ENCODE results near the gene CAMK2N2.

The CAMK2N2 gene

GRCh38 chr3:184237807-184238206 lies 23.5 kb downstream of the CAMK2N2 start:
- no peak for TF ChIP-seq CTCF (IDR thresholded peaks at IDR 0.05; ENCODE audit: poor library complexity, severe bottlenecking)
- Histone ChIP-seq H3K4me3 (ENCODE audit: severe bottlenecking) (no peak overlapping the region), H3K9me3 (ENCODE audit: severe bottlenecking) (no peaks in the 10 kb centered on the region), H3K36me3 (ENCODE audit: low read depth) (peaks cover 3% of the 10 kb centered on the region), H3K4me1 (ENCODE audit: insufficient read depth, poor library complexity, severe bottlenecking) (peaks cover 3% of the 10 kb centered on the region), H3K27ac (ENCODE audit: poor library complexity, severe bottlenecking) (no peak overlapping the region), H3K27me3 (ENCODE audit: insufficient read depth, poor library complexity, severe bottlenecking) (no peaks in the 10 kb centered on the region)
- DNase-seq (ENCODE audit: low spot score) (no peak), ATAC-seq (ENCODE audit: low read depth) (no peak)

GRCh38 chr3:184237211-184237610 lies 24.1 kb downstream of the CAMK2N2 start:
- H3K27me3 ChIP-seq (ENCODE audit: insufficient read depth, poor library complexity, severe bottlenecking) = peaks cover 2% of the 10 kb centered on the region
- no peak for DNase-seq (ENCODE audit: low spot score)
- no peaks in the 10 kb centered on the region for H3K36me3 ChIP-seq (ENCODE audit: low read depth)
- no peak overlapping the region for H3K27ac ChIP-seq (ENCODE audit: poor library complexity, severe bottlenecking)
- TF ChIP-seq CTCF (IDR thresholded peaks at IDR 0.05; ENCODE audit: poor library complexity, severe bottlenecking) = no peak
- H3K4me1 ChIP-seq (ENCODE audit: insufficient read depth, poor library complexity, severe bottlenecking) = peaks cover 3% of the 10 kb centered on the region
- ATAC-seq (ENCODE audit: low read depth) = no peak
- no peaks in the 10 kb centered on the region for H3K9me3 ChIP-seq (ENCODE audit: severe bottlenecking)
- H3K4me3 ChIP-seq (ENCODE audit: severe bottlenecking) = no peak overlapping the region

GRCh38 chr3:184236636-184237035 lies 24.7 kb downstream of the CAMK2N2 start:
- no peaks in the 10 kb centered on the region for H3K36me3 ChIP-seq (ENCODE audit: low read depth)
- no peaks in the 10 kb centered on the region for H3K9me3 ChIP-seq (ENCODE audit: severe bottlenecking)
- H3K4me1 ChIP-seq (ENCODE audit: insufficient read depth, poor library complexity, severe bottlenecking) = peaks cover 3% of the 10 kb centered on the region
- no peak overlapping the region for H3K4me3 ChIP-seq (ENCODE audit: severe bottlenecking)
- DNase-seq (ENCODE audit: low spot score) (no peak), ATAC-seq (ENCODE audit: low read depth) (no peak)
- no peak for TF ChIP-seq CTCF (IDR thresholded peaks at IDR 0.05; ENCODE audit: poor library complexity, severe bottlenecking)
- no peak overlapping the region for H3K27ac ChIP-seq (ENCODE audit: poor library complexity, severe bottlenecking)
- H3K27me3 ChIP-seq (ENCODE audit: insufficient read depth, poor library complexity, severe bottlenecking) = peaks cover 6% of the 10 kb centered on the region

GRCh38 chr3:184236033-184236410 lies 25.3 kb downstream of the CAMK2N2 start:
- H3K27me3 ChIP-seq (ENCODE audit: insufficient read depth, poor library complexity, severe bottlenecking) = peaks cover 12% of the 10 kb centered on the region
- no peak overlapping the region for H3K27ac ChIP-seq (ENCODE audit: poor library complexity, severe bottlenecking)
- H3K4me1 ChIP-seq (ENCODE audit: insufficient read depth, poor library complexity, severe bottlenecking) = peaks cover 3% of the 10 kb centered on the region
- no peaks in the 10 kb centered on the region for H3K36me3 ChIP-seq (ENCODE audit: low read depth)
- no peak for ATAC-seq (ENCODE audit: low read depth)
- H3K4me3 ChIP-seq (ENCODE audit: severe bottlenecking) = no peak overlapping the region
- no peaks in the 10 kb centered on the region for H3K9me3 ChIP-seq (ENCODE audit: severe bottlenecking)
- no peak for DNase-seq (ENCODE audit: low spot score)
- no peak for TF ChIP-seq CTCF (IDR thresholded peaks at IDR 0.05; ENCODE audit: poor library complexity, severe bottlenecking)

DNA sequence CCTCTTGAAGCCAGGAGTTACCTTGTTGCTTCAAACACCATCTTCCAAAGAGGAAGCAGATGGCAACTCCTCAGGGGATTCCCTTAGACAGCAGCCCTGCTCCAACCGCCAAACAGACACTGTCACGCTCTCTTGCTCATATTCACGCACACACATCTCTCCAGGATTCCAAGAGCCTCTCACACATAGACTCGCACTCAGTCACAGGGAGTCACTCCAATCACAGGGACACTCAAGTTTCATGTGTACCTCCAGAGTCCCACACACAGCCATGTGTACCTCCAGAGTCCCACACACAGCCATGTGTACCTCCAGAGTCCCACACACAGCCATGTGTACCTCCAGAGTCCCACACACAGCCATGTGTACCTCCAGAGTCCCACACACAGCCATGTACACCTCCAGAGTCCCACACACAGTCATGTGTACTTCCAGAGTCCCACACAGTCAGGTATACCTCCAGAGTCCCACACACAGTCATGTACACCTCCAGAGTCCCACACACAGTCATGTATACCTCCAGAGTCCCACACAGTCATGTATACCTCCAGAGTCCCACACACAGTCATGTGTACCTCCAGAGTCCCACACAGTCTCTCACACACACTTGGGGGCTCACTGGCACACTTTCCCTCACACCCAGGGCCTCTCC lies 25.8 kb downstream of the CAMK2N2 start:
- no peak for TF ChIP-seq CTCF (IDR thresholded peaks at IDR 0.05; ENCODE audit: poor library complexity, severe bottlenecking)
- H3K27me3 ChIP-seq (ENCODE audit: insufficient read depth, poor library complexity, severe bottlenecking) = peaks cover 14% of the 10 kb centered on the region
- H3K9me3 ChIP-seq (ENCODE audit: severe bottlenecking) = no peaks in the 10 kb centered on the region
- no peak overlapping the region for H3K4me3 ChIP-seq (ENCODE audit: severe bottlenecking)
- ATAC-seq (ENCODE audit: low read depth) (no peak), DNase-seq (ENCODE audit: low spot score) (no peak)
- H3K27ac ChIP-seq (ENCODE audit: poor library complexity, severe bottlenecking) = no peak overlapping the region
- H3K4me1 ChIP-seq (ENCODE audit: insufficient read depth, poor library complexity, severe bottlenecking) = peaks cover 3% of the 10 kb centered on the region
- H3K36me3 ChIP-seq (ENCODE audit: low read depth) = no peaks in the 10 kb centered on the region
